WERI-Rb-1 (cell line): Measurements from ENCODE around the gene ITGA1.

Source experiments
- DNase-seq: peaks from one replicate; pipeline ENCODE4 v3.0.0-alpha.2; 2020
- H3K27ac ChIP-seq: fragments of 250-450 bp; sonication (Bioruptor Pico); 2 replicates; pipeline ENCODE4 v1.5.1; 2020; ENCODE audit warnings: mild to moderate bottlenecking, moderate library complexity
- H3K27me3 ChIP-seq: fragments of 250-450 bp; sonication (Bioruptor Pico); 2 replicates; pipeline ENCODE4 v1.5.1; 2021; ENCODE audit warnings: mild to moderate bottlenecking, low read depth, moderate library complexity; ENCODE audit not compliant: insufficient read depth, severe bottlenecking
- H3K36me3 ChIP-seq: fragments of 250-450 bp; sonication (Bioruptor Pico); 2 replicates; pipeline ENCODE4 v1.5.1; 2020; ENCODE audit warnings: mild to moderate bottlenecking, moderate library complexity
- H3K4me3 ChIP-seq: 2 replicates; pipeline ENCODE4 v1.5.1; 2011; ENCODE audit warnings: low read depth, mild to moderate bottlenecking, control low read depth, low read length
- H3K9me3 ChIP-seq: fragments of 250-450 bp; sonication (Bioruptor Pico); 2 replicates; pipeline ENCODE4 v1.5.1; 2021; ENCODE audit warnings: mild to moderate bottlenecking, moderate library complexity; ENCODE audit not compliant: severe bottlenecking
- CTCF ChIP-seq: IDR thresholded peaks from 2 replicates; pipeline ENCODE4 v1.5.1; 2011; ENCODE audit warnings: low read depth, mild to moderate bottlenecking, control low read depth, inconsistent platforms, low read length

Gene ITGA1

GRCh38 chr5:52906343-52906742, 118.6 kb downstream of the ITGA1 start:
- H3K27ac ChIP-seq: no peak overlapping the region
- no peaks in the 10 kb centered on the region for H3K36me3 ChIP-seq
- no peak for TF ChIP-seq CTCF
- H3K9me3 ChIP-seq: no peaks in the 10 kb centered on the region
- no peak for DNase-seq
- H3K27me3 ChIP-seq: no peaks in the 10 kb centered on the region
- no peak overlapping the region for H3K4me3 ChIP-seq

GRCh38 chr5:52906845-52907244, 119.1 kb downstream of the ITGA1 start:
- Histone ChIP-seq H3K4me3 (no peak overlapping the region), H3K9me3 (no peaks in the 10 kb centered on the region), H3K27me3 (no peaks in the 10 kb centered on the region), H3K36me3 (no peaks in the 10 kb centered on the region), H3K27ac (no peak overlapping the region)
- DNase-seq: no peak
- TF ChIP-seq CTCF: no peak

- no peaks in the 10 kb centered on the region for H3K27me3 ChIP-seq
- no peak for TF ChIP-seq CTCF
- no peaks in the 10 kb centered on the region for H3K36me3 ChIP-seq
- no peak overlapping the region for H3K27ac ChIP-seq
- H3K9me3 ChIP-seq: no peaks in the 10 kb centered on the region
- peak; percentile 16 for DNase-seq
- H3K4me3 ChIP-seq: no peak overlapping the region
Measured at GRCh38 chr5:52909192-52909591, 121.5 kb downstream of the ITGA1 start.

GRCh38 chr5:52910071-52910470, 122.4 kb downstream of the ITGA1 start:
- no peak for DNase-seq
- H3K27me3 ChIP-seq: no peaks in the 10 kb centered on the region
- H3K27ac ChIP-seq: no peak overlapping the region
- H3K36me3 ChIP-seq: no peaks in the 10 kb centered on the region
- H3K9me3 ChIP-seq: no peaks in the 10 kb centered on the region
- no peak for TF ChIP-seq CTCF
- no peak overlapping the region for H3K4me3 ChIP-seq

- TF ChIP-seq CTCF: peak; percentile 61
- DNase-seq: peak; percentile 52
- Histone ChIP-seq H3K27me3 (no peaks in the 10 kb centered on the region), H3K9me3 (no peaks in the 10 kb centered on the region), H3K27ac (no peak overlapping the region), H3K36me3 (no peaks in the 10 kb centered on the region), H3K4me3 (peak overlapping the region; percentile 35)
Measured at GRCh38 chr5:52915176-52915875, 127.6 kb downstream of the ITGA1 start.

GRCh38 chr5:52920929-52921328, 133.2 kb downstream of the ITGA1 start:
- no peaks in the 10 kb centered on the region for H3K9me3 ChIP-seq
- no peaks in the 10 kb centered on the region for H3K36me3 ChIP-seq
- H3K27me3 ChIP-seq: no peaks in the 10 kb centered on the region
- no peak for DNase-seq
- no peak for TF ChIP-seq CTCF
- no peak overlapping the region for H3K27ac ChIP-seq
- H3K4me3 ChIP-seq: no peak overlapping the region
